BE2C (cell line): ENCODE measurements around the gene XPO1.

Experiments
- DNase-seq: peaks from one replicate; pipeline ENCODE4 v3.0.0-alpha.2; 2020
- H3K27me3 ChIP-seq: fragments of 250-450 bp; sonication (Bioruptor Pico); 2 replicates; pipeline ENCODE4 v1.5.1; 2020; ENCODE audit warnings: mild to moderate bottlenecking
- H3K36me3 ChIP-seq: fragments of 250-450 bp; sonication (Bioruptor Pico); 2 replicates; pipeline ENCODE4 v1.5.1; 2020; ENCODE audit warnings: mild to moderate bottlenecking
- H3K4me1 ChIP-seq: fragments of 250-450 bp; sonication (Bioruptor Pico); 2 replicates; pipeline ENCODE4 v1.5.1; 2020
- H3K4me3 ChIP-seq: 2 replicates; pipeline ENCODE4 v1.5.1; 2011; ENCODE audit warnings: low read depth, low read length
- H3K9me3 ChIP-seq: fragments of 250-450 bp; sonication (Bioruptor Pico); 2 replicates; pipeline ENCODE4 v1.5.1; 2020
- TF ChIP-seq, protein P1 (sequence below): IDR thresholded peaks from 2 replicates; pipeline ENCODE4 v1.5.1; 2012; ENCODE audit warnings: mild to moderate bottlenecking, low read depth, low read length

XPO1 gene

GRCh38 chr2:61537277-61537949, 743 bp downstream of the XPO1 start:
- Histone ChIP-seq H3K4me3 (peak overlapping the region; percentile 90), H3K36me3 (no peaks in the 10 kb centered on the region), H3K9me3 (no peaks in the 10 kb centered on the region), H3K4me1 (no peaks in the 10 kb centered on the region), H3K27me3 (no peaks in the 10 kb centered on the region)
- peak; percentile 13 for DNase-seq
- TF ChIP-seq, protein P1, sequence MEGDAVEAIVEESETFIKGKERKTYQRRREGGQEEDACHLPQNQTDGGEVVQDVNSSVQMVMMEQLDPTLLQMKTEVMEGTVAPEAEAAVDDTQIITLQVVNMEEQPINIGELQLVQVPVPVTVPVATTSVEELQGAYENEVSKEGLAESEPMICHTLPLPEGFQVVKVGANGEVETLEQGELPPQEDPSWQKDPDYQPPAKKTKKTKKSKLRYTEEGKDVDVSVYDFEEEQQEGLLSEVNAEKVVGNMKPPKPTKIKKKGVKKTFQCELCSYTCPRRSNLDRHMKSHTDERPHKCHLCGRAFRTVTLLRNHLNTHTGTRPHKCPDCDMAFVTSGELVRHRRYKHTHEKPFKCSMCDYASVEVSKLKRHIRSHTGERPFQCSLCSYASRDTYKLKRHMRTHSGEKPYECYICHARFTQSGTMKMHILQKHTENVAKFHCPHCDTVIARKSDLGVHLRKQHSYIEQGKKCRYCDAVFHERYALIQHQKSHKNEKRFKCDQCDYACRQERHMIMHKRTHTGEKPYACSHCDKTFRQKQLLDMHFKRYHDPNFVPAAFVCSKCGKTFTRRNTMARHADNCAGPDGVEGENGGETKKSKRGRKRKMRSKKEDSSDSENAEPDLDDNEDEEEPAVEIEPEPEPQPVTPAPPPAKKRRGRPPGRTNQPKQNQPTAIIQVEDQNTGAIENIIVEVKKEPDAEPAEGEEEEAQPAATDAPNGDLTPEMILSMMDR: no peak

DNA sequence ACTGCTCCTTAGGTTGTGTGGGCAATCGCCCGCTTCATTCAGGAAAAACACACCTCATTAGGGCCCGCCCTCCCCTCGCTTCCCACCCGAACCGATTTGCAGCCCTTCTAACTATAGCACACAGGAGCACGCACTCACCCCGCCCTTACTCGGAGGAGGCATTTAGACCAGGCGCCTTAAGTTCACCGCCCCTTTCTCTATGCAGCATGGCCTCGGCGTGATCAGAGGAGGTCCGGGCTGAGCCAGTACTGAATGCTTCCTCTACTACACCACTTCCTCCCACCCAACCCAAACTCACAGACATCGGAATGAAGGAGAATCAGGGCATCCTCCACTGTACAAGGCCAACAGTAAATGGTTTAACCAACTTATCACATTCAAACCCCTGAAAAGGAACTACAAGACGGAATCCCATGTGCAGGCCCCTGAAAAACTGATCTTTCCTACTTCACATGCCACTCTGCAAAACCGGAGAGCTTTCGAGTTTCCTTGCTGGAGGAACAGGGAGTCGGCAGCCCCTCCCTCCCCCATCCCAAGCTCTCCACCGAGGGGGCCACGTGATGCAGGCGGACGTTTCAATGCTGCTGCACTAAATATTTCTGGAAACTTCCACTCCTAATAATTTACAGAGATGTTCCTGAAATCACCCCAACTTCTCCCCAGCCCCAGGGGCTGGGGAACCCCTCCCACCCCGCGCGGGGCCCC, 1.4 kb downstream of the XPO1 start:
- Histone ChIP-seq H3K27me3 (no peaks in the 10 kb centered on the region), H3K9me3 (no peaks in the 10 kb centered on the region), H3K36me3 (no peaks in the 10 kb centered on the region), H3K4me1 (no peaks in the 10 kb centered on the region), H3K4me3 (peak overlapping the region; percentile 90)
- DNase-seq: peak; percentile 75
- TF ChIP-seq, protein P1: no peak

GRCh38 chr2:61536180-61536571, 2.0 kb downstream of the XPO1 start:
- no peak for DNase-seq
- Histone ChIP-seq H3K36me3 (no peaks in the 10 kb centered on the region), H3K4me1 (no peaks in the 10 kb centered on the region), H3K4me3 (peak overlapping the region; percentile 90), H3K27me3 (no peaks in the 10 kb centered on the region), H3K9me3 (no peaks in the 10 kb centered on the region)
- TF ChIP-seq, protein P1: no peak

DNA sequence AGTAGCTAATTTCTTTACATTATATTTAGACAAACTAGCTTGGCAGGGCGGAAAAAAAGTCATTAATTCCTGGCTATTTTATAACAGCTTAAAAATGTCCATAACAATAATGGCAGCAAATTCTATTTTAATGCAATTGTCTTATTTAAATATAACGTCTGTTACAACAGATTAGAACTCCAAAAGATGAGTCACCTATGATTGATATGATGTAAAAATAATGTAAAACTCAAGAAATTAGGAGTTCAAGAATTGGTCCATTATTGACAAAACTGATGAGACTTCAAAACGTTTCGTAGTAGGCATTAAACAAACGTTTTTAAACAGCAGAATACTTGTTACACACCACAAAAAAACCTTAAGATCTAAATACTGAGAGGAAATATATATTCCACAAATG, 2.7 kb downstream of the XPO1 start:
- Histone ChIP-seq H3K27me3 (no peaks in the 10 kb centered on the region), H3K9me3 (no peaks in the 10 kb centered on the region), H3K4me3 (peak overlapping the region; percentile 90), H3K36me3 (no peaks in the 10 kb centered on the region), H3K4me1 (no peaks in the 10 kb centered on the region)
- TF ChIP-seq, protein P1: no peak
- no peak for DNase-seq

GRCh38 chr2:61534926-61535325, 3.2 kb downstream of the XPO1 start:
- Histone ChIP-seq H3K4me3 (peak overlapping the region; percentile 90), H3K4me1 (no peaks in the 10 kb centered on the region)

More at GRCh38 chr2:61534926-61535325, 3.2 kb downstream of the XPO1 start:
- TF ChIP-seq, protein P1: no peak
- no peaks in the 10 kb centered on the region for H3K36me3 ChIP-seq
- H3K27me3 ChIP-seq: no peaks in the 10 kb centered on the region
- H3K9me3 ChIP-seq: no peaks in the 10 kb centered on the region
- DNase-seq: no peak
